ENCODE data around the gene KCNMB2. TPM values are rescaled to one million over a fixed set of nuclear protein-coding genes. Genes with fewer than 3 reads are reported as not detected.

The KCNMB2 gene
- total RNA-seq: not detected

DNA sequence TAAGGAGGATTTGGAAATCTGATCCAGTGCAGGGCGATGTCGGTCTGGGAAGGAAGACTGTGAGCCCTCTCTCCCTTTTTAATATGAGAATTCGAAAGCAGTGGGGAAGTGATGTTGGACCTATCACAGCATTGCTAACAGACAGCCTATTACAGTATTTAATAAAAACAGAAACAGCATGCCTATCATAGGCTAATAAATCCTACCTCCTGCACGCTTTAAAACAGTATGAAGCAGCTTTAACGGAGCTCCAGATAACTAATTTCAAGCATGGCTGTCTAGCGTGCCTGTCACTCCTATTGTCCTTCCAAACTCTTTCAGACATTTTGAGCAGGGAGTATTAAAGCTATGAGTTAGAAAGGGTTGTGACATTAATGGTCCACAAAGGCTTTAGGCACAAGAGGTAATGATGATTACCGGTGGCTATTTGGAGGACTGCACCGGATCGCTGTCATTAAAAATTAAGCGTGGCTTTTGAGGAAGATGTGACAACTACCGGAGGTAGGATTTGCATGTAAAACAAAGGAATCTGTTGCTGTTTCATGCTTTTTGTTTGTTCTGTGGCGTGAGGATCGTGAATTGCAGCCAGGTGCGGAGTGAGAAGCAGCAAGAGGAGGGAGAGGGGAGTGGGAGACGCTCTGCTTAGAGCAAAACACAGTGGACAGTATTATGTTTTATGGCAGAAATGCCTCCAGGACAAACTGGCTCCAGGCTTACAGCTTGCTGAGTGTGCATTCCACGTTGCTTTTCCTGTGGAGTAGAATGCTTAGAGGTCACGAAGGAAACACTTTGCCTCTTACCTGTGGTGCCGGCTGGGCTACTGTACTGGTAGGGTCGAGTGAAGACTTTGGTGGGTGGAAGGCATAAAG is at the start of gene KCNMB2:
Gene KCNMB2, plus strand, starts transcription at position 226 of the 869 bp plus-strand sequence.
- H3K36me3 ChIP-seq: no peaks in the 10 kb centered on the region
- H3K4me3 ChIP-seq: peak within 1 kb of the TSS; percentile 4 to 36 (median 30)
- ATAC-seq (peak in 1 of 2 donors; percentile 36), DNase-seq (no peak)
- peaks cover 10 to 23% (median 22%) of the 10 kb centered on the region in 3 donors for H3K27me3 ChIP-seq
- intact Hi-C loops (cut with DNase I; ENCODE audit: low total_unique reads): no loop called here
- in situ Hi-C loops (cut with MboI; ENCODE audit: low sequenced_read_pairs in 4 of 4): no loop called here
- H3K9me3 ChIP-seq: no peaks in the 10 kb centered on the region
- H3K27ac ChIP-seq: no peak within 1 kb of the TSS
- no peak for TF ChIP-seq POLR2A (IDR thresholded peaks at IDR 0.05)
- TF ChIP-seq, protein P1, sequence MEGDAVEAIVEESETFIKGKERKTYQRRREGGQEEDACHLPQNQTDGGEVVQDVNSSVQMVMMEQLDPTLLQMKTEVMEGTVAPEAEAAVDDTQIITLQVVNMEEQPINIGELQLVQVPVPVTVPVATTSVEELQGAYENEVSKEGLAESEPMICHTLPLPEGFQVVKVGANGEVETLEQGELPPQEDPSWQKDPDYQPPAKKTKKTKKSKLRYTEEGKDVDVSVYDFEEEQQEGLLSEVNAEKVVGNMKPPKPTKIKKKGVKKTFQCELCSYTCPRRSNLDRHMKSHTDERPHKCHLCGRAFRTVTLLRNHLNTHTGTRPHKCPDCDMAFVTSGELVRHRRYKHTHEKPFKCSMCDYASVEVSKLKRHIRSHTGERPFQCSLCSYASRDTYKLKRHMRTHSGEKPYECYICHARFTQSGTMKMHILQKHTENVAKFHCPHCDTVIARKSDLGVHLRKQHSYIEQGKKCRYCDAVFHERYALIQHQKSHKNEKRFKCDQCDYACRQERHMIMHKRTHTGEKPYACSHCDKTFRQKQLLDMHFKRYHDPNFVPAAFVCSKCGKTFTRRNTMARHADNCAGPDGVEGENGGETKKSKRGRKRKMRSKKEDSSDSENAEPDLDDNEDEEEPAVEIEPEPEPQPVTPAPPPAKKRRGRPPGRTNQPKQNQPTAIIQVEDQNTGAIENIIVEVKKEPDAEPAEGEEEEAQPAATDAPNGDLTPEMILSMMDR (IDR thresholded peaks at IDR 0.05 in 4 of 5, conservative IDR thresholded peaks at IDR 0.05 in 1 of 5): no peak
- peaks cover 0 to 10% of the 10 kb centered on the region in 2 donors for H3K4me1 ChIP-seq

DNA sequence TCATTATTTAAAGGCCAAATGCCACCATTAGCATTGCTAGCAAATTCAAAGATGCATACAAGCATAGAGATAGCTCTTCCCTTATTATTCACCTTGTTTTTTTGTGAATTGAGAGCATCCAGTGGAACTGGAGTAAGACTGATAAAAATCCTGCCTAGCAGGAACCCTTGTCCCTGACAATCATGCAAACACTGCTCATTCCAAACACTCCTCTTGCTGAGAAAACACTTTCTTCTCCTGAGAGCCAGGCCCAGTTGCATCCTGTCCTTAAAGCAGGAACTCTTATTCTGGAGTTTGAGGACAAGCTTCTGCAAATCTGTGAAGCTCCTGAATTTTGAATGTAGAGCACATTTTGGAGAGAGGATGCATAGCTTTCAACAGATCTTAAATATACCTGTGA is 49.3 kb upstream of the KCNMB2 start:
- TF ChIP-seq, protein P1 (IDR thresholded peaks at IDR 0.05 in 4 of 5, conservative IDR thresholded peaks at IDR 0.05 in 1 of 5): no peak
- no peak for TF ChIP-seq POLR2A (IDR thresholded peaks at IDR 0.05)
- H3K9me3 ChIP-seq: no peaks in the 10 kb centered on the region
- H3K4me1 ChIP-seq: peaks cover 0 to 4% of the 10 kb centered on the region in 2 donors
- H3K27ac ChIP-seq: no peak overlapping the region
- H3K4me3 ChIP-seq: no peak overlapping the region
- ATAC-seq: no peak
- H3K27me3 ChIP-seq: no peaks in the 10 kb centered on the region
- in situ Hi-C loops (cut with MboI; ENCODE audit: low sequenced_read_pairs in 4 of 4): no loop called here
- no peaks in the 10 kb centered on the region for H3K36me3 ChIP-seq
- DNase-seq: no peak
- intact Hi-C loops (cut with DNase I; ENCODE audit: low total_unique reads): no loop called here

DNA sequence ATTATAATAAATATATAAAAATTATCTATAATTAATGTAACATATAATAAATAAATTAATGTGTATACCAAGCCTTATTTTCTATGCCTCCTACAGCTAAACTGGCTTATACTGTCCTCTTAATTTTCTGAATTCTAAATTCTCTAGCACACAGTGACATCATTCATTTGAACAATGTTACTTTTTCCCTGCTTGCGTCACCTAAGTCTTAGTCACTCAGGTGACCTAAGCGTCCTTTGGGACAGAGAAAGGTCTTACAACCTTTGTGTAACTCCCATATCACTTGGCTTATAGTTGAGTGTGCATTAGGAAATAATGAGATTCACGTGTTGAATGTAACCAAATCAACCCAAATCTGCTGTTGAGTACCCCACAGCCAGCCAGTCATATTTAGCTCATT is 48.5 kb upstream of the KCNMB2 start:
- in situ Hi-C loops (cut with MboI; ENCODE audit: low sequenced_read_pairs in 4 of 4): no loop called here

DNA sequence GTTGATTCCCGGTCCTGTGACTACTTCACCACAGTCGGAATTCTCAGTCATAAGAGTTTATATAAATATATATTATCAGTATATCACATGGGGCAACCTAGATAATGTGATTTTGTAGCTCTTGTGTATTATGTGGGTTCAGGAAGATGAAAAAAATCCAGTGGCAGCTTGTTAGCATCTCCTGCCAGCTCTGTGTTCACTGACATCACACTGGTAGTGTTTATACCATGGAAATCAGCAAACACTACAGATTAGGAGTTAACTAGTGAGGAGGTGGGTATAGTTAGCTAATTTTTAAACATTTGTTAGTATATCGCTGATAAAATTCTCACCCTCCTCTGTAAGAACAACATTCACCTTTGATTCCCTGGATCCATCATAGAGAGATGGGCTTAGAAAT is 44.5 kb upstream of the KCNMB2 start:
- DNase-seq (no peak), ATAC-seq (no peak)
- H3K9me3 ChIP-seq: no peaks in the 10 kb centered on the region
- in situ Hi-C loops (cut with MboI; ENCODE audit: low sequenced_read_pairs in 4 of 4): no loop called here
- no peak overlapping the region for H3K4me3 ChIP-seq
- H3K27ac ChIP-seq: no peak overlapping the region
- no peaks in the 10 kb centered on the region for H3K4me1 ChIP-seq
- no peaks in the 10 kb centered on the region for H3K36me3 ChIP-seq
- intact Hi-C loops (cut with DNase I; ENCODE audit: low total_unique reads): no loop called here
- no peaks in the 10 kb centered on the region for H3K27me3 ChIP-seq
- no peak for TF ChIP-seq POLR2A (IDR thresholded peaks at IDR 0.05)
- TF ChIP-seq, protein P1 (IDR thresholded peaks at IDR 0.05 in 4 of 5, conservative IDR thresholded peaks at IDR 0.05 in 1 of 5): no peak

More for the DNA sequence above, 48.5 kb upstream of the KCNMB2 start:
- no peak for ATAC-seq
- Histone ChIP-seq H3K9me3 (no peaks in the 10 kb centered on the region), H3K4me3 (no peak overlapping the region), H3K36me3 (no peaks in the 10 kb centered on the region), H3K27me3 (no peaks in the 10 kb centered on the region), H3K4me1 (peaks cover 0 to 4% of the 10 kb centered on the region in 2 donors), H3K27ac (no peak overlapping the region)
- intact Hi-C loops (cut with DNase I; ENCODE audit: low total_unique reads): no loop called here
- DNase-seq: no peak
- no peak for TF ChIP-seq POLR2A (IDR thresholded peaks at IDR 0.05)
- TF ChIP-seq, protein P1 (IDR thresholded peaks at IDR 0.05 in 4 of 5, conservative IDR thresholded peaks at IDR 0.05 in 1 of 5): no peak

All from gastrocnemius medialis (tissue), 4 donors.